WTC11 (cell line): Measurements from ENCODE around the gene NDUFA3. TPM values are rescaled to one million over a fixed set of nuclear protein-coding genes. Genes with fewer than 3 reads are reported as not detected.

Experiments
- ATAC-seq: fragments of 200-7000 bp; cut with Tn5 transposase; 2 replicates; pipeline ENCODE4 v1.10.0; 2021; ENCODE audit warnings: mild to moderate bottlenecking, moderate library complexity
- CTCF ChIA-PET: fragments of 300-600 bp; sonication (Branson Sonifier 250); formaldehyde crosslinking; loops from one replicate; lab custom pipeline; 2021; ENCODE audit warnings: antibody characterized with exemption; lab: Charles Lee
- POLR2A ChIA-PET: fragments of 350-600 bp; sonication (Branson Sonifier 250); formaldehyde crosslinking; loops from one replicate; lab custom pipeline; 2021; ENCODE audit warnings: antibody characterized with exemption; lab: Charles Lee
- DNase-seq: peaks from one replicate; pipeline ENCODE4 v3.0.0; 2021; ENCODE audit warnings: low spot score
- H3K27ac Mint-ChIP-seq: 2 replicates; pipeline ENCODE4 v1.8.0; 2021; ENCODE audit warnings: mixed read lengths
- H3K27me3 Mint-ChIP-seq: 2 replicates; pipeline ENCODE4 v1.8.0; 2021; ENCODE audit warnings: low read depth, mild to moderate bottlenecking, moderate library complexity, mixed read lengths
- H3K36me3 Mint-ChIP-seq: 2 replicates; pipeline ENCODE4 v1.8.0; 2021; ENCODE audit warnings: mixed read lengths
- H3K4me1 Mint-ChIP-seq: 2 replicates; pipeline ENCODE4 v1.8.0; 2022; ENCODE audit warnings: mixed read lengths
- H3K4me3 Mint-ChIP-seq: 2 replicates; pipeline ENCODE4 v1.8.0; 2021; ENCODE audit warnings: mild to moderate bottlenecking, moderate library complexity, mixed read lengths
- H3K9me3 Mint-ChIP-seq: 2 replicates; pipeline ENCODE4 v1.8.0; 2021; ENCODE audit warnings: mixed read lengths
- AFF4 ChIP-seq: sonication (generic); formaldehyde crosslinking; IDR thresholded peaks from 2 replicates; pipeline ENCODE4 v1.8.1; 2023; ENCODE audit warnings: mild to moderate bottlenecking, missing genetic modification reagents, borderline replicate concordance
- ATF3 ChIP-seq: sonication (generic); formaldehyde crosslinking; conservative IDR thresholded peaks from 2 replicates; pipeline ENCODE4 v1.8.1; 2022; ENCODE audit warnings: mild to moderate bottlenecking, missing genetic modification reagents
- ATF6 ChIP-seq: sonication (generic); formaldehyde crosslinking; IDR thresholded peaks from 2 replicates; pipeline ENCODE4 v1.8.1; 2023; ENCODE audit warnings: mild to moderate bottlenecking, missing genetic modification reagents
- ETV6 ChIP-seq: sonication (generic); formaldehyde crosslinking; IDR thresholded peaks from 2 replicates; pipeline ENCODE4 v1.8.1; 2022; ENCODE audit warnings: mild to moderate bottlenecking, missing genetic modification reagents
- FOXK1 ChIP-seq: sonication (generic); formaldehyde crosslinking; IDR thresholded peaks from 2 replicates; pipeline ENCODE4 v1.8.0; 2022; ENCODE audit warnings: mild to moderate bottlenecking, moderate library complexity, missing genetic modification reagents
- NR3C1 ChIP-seq: sonication (generic); formaldehyde crosslinking; conservative IDR thresholded peaks from 2 replicates; pipeline ENCODE4 v1.8.1; 2023; ENCODE audit warnings: low read depth, mild to moderate bottlenecking, missing genetic modification reagents
- RORB ChIP-seq: fragments of 250-450 bp; sonication (Bioruptor Pico); IDR thresholded peaks from 2 replicates; pipeline ENCODE4 v1.9.0; 2021; ENCODE audit warnings: mild to moderate bottlenecking
- SOX15 ChIP-seq: fragments of 250-450 bp; sonication (Bioruptor Pico); IDR thresholded peaks from 2 replicates; pipeline ENCODE4 v1.9.0; 2021; ENCODE audit warnings: mild to moderate bottlenecking
- SP1 ChIP-seq: sonication (generic); formaldehyde crosslinking; conservative IDR thresholded peaks from 2 replicates; pipeline ENCODE4 v1.8.1; 2022; ENCODE audit warnings: missing genetic modification reagents
- TEAD1 ChIP-seq: sonication (generic); formaldehyde crosslinking; IDR thresholded peaks from 2 replicates; pipeline ENCODE4 v1.8.0; 2022; ENCODE audit warnings: mild to moderate bottlenecking, missing genetic modification reagents
- USF1 ChIP-seq: sonication (generic); formaldehyde crosslinking; IDR thresholded peaks from 2 replicates; pipeline ENCODE4 v1.8.0; 2022; ENCODE audit warnings: mild to moderate bottlenecking, missing genetic modification reagents
- ZNF396 ChIP-seq: fragments of 250-450 bp; sonication (Bioruptor Pico); IDR thresholded peaks from 2 replicates; pipeline ENCODE4 v1.8.0; 2021; ENCODE audit warnings: mild to moderate bottlenecking, moderate library complexity, borderline replicate concordance
- ZNF423 ChIP-seq: fragments of 250-450 bp; sonication (Bioruptor Pico); IDR thresholded peaks from 2 replicates; pipeline ENCODE4 v2.1.2; 2022; ENCODE audit warnings: mild to moderate bottlenecking, moderate library complexity
- ZNF425 ChIP-seq: fragments of 250-450 bp; sonication (Bioruptor Pico); conservative IDR thresholded peaks from 2 replicates; pipeline ENCODE4 v1.9.0; 2021; ENCODE audit warnings: mild to moderate bottlenecking
- total RNA-seq: library from RNA; stranded (reverse); gene quantifications from 3 replicates; pipeline ENCODE4 v1.2.3, GENCODE V29; 2021
- TF ChIP-seq, protein P1 (sequence below): sonication (generic); formaldehyde crosslinking; IDR thresholded peaks from 2 replicates; pipeline ENCODE4 v1.8.1; 2023; ENCODE audit warnings: mild to moderate bottlenecking, moderate library complexity, missing genetic modification reagents
- TF ChIP-seq, protein P2 (sequence below): sonication (generic); formaldehyde crosslinking; IDR thresholded peaks from 2 replicates; pipeline ENCODE4 v1.8.1; 2022; ENCODE audit warnings: missing genetic modification reagents, borderline replicate concordance
- TF ChIP-seq, protein P3 (sequence below): sonication (generic); formaldehyde crosslinking; IDR thresholded peaks from 2 replicates; pipeline ENCODE4 v1.8.0; 2023; ENCODE audit warnings: missing genetic modification reagents, mild to moderate bottlenecking, borderline replicate concordance
- TF ChIP-seq, protein P4 (sequence below): sonication (generic); formaldehyde crosslinking; IDR thresholded peaks from 2 replicates; pipeline ENCODE4 v1.8.0; 2022; ENCODE audit warnings: mild to moderate bottlenecking, missing genetic modification reagents

NDUFA3 gene
- total RNA-seq, 1 experiment from 2014 or later: 181 TPM

DNA sequence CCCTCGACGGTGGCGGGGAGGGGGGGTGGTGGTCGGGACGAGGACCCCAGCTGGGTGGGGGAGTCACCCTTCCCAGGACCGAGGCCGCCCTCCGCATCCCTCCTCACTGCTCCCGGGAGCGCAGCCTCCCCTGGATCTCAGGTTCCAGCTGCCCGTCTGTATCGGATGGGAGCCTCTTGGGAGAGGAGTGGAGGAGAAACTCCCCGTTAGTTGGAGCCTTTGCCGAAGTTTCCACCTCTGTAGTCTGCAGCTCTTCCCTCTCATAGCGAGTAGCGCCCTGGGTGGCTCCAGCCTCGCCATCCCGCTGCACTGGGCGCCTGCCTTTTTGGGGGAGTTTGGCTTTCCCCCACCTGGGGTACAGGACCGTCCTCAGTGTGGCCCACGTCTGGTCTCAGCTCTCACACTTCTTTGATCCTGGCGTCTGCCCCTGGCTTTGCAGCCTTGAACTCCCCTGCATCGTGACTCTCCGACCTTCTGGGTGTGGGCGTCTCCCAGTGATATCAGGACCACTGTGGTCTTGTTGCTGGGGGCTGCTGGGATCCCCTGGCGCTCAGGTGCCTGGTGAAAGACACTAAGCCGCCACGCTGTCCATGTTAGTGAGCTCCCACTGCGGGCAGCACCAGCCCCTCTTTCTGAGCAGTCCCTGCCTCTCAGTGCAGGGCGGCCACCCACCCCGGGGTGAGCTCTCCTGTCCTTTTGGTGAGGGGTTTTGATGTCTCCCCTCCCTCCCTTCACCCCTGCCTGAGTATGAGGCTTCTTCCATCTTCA is 36.0 kb downstream of the NDUFA3 start:
- no peak for DNase-seq
- peak overlapping the region; percentile 89 for H3K4me3 Mint-ChIP-seq
- no peaks in the 10 kb centered on the region for H3K27me3 Mint-ChIP-seq
- H3K36me3 Mint-ChIP-seq: peaks cover 19% of the 10 kb centered on the region
- TF ChIP-seq ATF3: no peak
- no peak for TF ChIP-seq FOXK1 (CRISPR knock-in tag)
- TF ChIP-seq, protein P1, sequence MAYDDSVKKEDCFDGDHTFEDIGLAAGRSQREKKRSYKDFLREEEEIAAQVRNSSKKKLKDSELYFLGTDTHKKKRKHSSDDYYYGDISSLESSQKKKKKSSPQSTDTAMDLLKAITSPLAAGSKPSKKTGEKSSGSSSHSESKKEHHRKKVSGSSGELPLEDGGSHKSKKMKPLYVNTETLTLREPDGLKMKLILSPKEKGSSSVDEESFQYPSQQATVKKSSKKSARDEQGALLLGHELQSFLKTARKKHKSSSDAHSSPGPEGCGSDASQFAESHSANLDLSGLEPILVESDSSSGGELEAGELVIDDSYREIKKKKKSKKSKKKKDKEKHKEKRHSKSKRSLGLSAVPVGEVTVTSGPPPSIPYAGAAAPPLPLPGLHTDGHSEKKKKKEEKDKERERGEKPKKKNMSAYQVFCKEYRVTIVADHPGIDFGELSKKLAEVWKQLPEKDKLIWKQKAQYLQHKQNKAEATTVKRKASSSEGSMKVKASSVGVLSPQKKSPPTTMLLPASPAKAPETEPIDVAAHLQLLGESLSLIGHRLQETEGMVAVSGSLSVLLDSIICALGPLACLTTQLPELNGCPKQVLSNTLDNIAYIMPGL (CRISPR knock-in tag): no peak
- no peak for TF ChIP-seq RORB (CRISPR knock-in tag)
- TF ChIP-seq SOX15 (CRISPR knock-in tag): no peak
- TF ChIP-seq NR3C1 (CRISPR knock-in tag): no peak
- no peak for TF ChIP-seq ZNF425 (CRISPR knock-in tag)
- TF ChIP-seq, protein P2, sequence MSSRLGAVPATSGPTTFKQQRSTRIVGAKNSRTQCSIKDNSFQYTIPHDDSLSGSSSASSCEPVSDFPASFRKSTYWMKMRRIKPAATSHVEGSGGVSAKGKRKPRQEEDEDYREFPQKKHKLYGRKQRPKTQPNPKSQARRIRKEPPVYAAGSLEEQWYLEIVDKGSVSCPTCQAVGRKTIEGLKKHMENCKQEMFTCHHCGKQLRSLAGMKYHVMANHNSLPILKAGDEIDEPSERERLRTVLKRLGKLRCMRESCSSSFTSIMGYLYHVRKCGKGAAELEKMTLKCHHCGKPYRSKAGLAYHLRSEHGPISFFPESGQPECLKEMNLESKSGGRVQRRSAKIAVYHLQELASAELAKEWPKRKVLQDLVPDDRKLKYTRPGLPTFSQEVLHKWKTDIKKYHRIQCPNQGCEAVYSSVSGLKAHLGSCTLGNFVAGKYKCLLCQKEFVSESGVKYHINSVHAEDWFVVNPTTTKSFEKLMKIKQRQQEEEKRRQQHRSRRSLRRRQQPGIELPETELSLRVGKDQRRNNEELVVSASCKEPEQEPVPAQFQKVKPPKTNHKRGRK: no peak
- no peak for TF ChIP-seq TEAD1 (CRISPR knock-in tag)
- TF ChIP-seq SP1 (CRISPR knock-in tag): no peak
- TF ChIP-seq AFF4 (CRISPR knock-in tag): no peak
- TF ChIP-seq ETV6: no peak
- TF ChIP-seq ZNF396 (CRISPR knock-in tag): no peak
- TF ChIP-seq, protein P3, sequence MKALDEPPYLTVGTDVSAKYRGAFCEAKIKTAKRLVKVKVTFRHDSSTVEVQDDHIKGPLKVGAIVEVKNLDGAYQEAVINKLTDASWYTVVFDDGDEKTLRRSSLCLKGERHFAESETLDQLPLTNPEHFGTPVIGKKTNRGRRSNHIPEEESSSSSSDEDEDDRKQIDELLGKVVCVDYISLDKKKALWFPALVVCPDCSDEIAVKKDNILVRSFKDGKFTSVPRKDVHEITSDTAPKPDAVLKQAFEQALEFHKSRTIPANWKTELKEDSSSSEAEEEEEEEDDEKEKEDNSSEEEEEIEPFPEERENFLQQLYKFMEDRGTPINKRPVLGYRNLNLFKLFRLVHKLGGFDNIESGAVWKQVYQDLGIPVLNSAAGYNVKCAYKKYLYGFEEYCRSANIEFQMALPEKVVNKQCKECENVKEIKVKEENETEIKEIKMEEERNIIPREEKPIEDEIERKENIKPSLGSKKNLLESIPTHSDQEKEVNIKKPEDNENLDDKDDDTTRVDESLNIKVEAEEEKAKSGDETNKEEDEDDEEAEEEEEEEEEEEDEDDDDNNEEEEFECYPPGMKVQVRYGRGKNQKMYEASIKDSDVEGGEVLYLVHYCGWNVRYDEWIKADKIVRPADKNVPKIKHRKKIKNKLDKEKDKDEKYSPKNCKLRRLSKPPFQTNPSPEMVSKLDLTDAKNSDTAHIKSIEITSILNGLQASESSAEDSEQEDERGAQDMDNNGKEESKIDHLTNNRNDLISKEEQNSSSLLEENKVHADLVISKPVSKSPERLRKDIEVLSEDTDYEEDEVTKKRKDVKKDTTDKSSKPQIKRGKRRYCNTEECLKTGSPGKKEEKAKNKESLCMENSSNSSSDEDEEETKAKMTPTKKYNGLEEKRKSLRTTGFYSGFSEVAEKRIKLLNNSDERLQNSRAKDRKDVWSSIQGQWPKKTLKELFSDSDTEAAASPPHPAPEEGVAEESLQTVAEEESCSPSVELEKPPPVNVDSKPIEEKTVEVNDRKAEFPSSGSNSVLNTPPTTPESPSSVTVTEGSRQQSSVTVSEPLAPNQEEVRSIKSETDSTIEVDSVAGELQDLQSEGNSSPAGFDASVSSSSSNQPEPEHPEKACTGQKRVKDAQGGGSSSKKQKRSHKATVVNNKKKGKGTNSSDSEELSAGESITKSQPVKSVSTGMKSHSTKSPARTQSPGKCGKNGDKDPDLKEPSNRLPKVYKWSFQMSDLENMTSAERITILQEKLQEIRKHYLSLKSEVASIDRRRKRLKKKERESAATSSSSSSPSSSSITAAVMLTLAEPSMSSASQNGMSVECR (CRISPR knock-in tag): no peak
- TF ChIP-seq USF1 (CRISPR knock-in tag): no peak
- no peak for TF ChIP-seq ZNF423 (CRISPR knock-in tag)
- TF ChIP-seq ATF6 (CRISPR knock-in tag): no peak
- TF ChIP-seq, protein P4, sequence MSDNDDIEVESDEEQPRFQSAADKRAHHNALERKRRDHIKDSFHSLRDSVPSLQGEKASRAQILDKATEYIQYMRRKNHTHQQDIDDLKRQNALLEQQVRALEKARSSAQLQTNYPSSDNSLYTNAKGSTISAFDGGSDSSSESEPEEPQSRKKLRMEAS (CRISPR knock-in tag): no peak
- CTCF ChIA-PET: interaction anchor here (1.3 kb wide), 1 partner anchor 51 kb away, joined by 4 read pairs; the partner anchor contains the start of gene MBOAT7
- no peaks in the 10 kb centered on the region for H3K9me3 Mint-ChIP-seq
- POLR2A ChIA-PET: no interaction called here
- ATAC-seq: no peak
- H3K27ac Mint-ChIP-seq: peak overlapping the region; percentile 87
- peaks cover 35% of the 10 kb centered on the region for H3K4me1 Mint-ChIP-seq
